ENCODE data around the gene ROBO1. TPM values are rescaled to one million over a fixed set of nuclear protein-coding genes. Genes with fewer than 3 reads are reported as not detected.

Gene ROBO1
- total and polyA plus RNA-seq, 2 of the 13 experiments (the other 11 are each of a cell fraction or from before 2014, with no cell fraction given): 52.2 to 71.0 TPM

DNA sequence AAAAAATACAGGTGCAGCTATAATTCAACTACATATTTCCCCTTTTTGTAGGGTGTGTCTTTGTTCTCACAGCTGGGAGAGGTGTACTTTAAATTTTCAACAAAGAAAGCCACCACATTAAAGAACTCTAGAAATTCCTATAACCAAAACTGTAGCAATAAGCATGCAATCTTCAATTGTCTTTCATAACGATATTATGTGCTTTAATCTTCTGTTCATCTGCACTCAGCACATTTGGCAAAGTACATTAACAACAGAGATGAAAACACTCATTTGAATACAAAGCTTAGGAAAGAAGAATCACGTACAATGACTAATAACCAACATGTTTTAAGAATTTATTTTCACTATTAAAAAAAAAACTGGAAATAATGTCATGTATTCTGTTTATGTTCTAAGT is 1025.8 kb downstream of the ROBO1 start:
- POLR2A ChIA-PET: no interaction called here
- DNase-seq (ENCODE audit: low spot score): no peak
- no peak for ATAC-seq

More for the DNA sequence above, 1025.8 kb downstream of the ROBO1 start:
- 0 out of 2 replicates have a peak, but pooled peaks cover 2% of the 10 kb centered on the region for H4K20me1 ChIP-seq (ENCODE audit: insufficient read depth, low read length)
- no peak overlapping the region for H3K9ac ChIP-seq (ENCODE audit: insufficient read depth, low read depth, low read length)
- TF ChIP-seq, protein P1, sequence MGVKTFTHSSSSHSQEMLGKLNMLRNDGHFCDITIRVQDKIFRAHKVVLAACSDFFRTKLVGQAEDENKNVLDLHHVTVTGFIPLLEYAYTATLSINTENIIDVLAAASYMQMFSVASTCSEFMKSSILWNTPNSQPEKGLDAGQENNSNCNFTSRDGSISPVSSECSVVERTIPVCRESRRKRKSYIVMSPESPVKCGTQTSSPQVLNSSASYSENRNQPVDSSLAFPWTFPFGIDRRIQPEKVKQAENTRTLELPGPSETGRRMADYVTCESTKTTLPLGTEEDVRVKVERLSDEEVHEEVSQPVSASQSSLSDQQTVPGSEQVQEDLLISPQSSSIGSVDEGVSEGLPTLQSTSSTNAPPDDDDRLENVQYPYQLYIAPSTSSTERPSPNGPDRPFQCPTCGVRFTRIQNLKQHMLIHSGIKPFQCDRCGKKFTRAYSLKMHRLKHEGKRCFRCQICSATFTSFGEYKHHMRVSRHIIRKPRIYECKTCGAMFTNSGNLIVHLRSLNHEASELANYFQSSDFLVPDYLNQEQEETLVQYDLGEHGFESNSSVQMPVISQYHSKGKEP (CRISPR knock-in tag; IDR thresholded peaks at IDR 0.05): no peak
- TF ChIP-seq, protein P2, sequence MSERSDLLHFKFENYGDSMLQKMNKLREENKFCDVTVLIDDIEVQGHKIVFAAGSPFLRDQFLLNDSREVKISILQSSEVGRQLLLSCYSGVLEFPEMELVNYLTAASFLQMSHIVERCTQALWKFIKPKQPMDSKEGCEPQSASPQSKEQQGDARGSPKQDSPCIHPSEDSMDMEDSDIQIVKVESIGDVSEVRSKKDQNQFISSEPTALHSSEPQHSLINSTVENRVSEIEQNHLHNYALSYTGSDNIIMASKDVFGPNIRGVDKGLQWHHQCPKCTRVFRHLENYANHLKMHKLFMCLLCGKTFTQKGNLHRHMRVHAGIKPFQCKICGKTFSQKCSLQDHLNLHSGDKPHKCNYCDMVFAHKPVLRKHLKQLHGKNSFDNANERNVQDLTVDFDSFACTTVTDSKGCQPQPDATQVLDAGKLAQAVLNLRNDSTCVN (CRISPR knock-in tag; IDR thresholded peaks at IDR 0.05; ENCODE audit: borderline replicate concordance): no peak
- no peak for TF ChIP-seq ZNF543 (CRISPR knock-in tag; IDR thresholded peaks at IDR 0.05)
- no peak for TF ChIP-seq ZNF597 (CRISPR knock-in tag; IDR thresholded peaks at IDR 0.05)
- TF ChIP-seq, protein P3, sequence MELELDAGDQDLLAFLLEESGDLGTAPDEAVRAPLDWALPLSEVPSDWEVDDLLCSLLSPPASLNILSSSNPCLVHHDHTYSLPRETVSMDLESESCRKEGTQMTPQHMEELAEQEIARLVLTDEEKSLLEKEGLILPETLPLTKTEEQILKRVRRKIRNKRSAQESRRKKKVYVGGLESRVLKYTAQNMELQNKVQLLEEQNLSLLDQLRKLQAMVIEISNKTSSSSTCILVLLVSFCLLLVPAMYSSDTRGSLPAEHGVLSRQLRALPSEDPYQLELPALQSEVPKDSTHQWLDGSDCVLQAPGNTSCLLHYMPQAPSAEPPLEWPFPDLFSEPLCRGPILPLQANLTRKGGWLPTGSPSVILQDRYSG (CRISPR knock-in tag; IDR thresholded peaks at IDR 0.05): no peak
- TF ChIP-seq SATB2 (CRISPR knock-in tag; IDR thresholded peaks at IDR 0.05): no peak
- no peak for TF ChIP-seq ZC3H4 (CRISPR knock-in tag; IDR thresholded peaks at IDR 0.05; ENCODE audit: borderline replicate concordance)
- no peak for TF ChIP-seq ZSCAN25 (CRISPR knock-in tag; IDR thresholded peaks at IDR 0.05)
- TF ChIP-seq ZNF691 (CRISPR knock-in tag; IDR thresholded peaks at IDR 0.05; ENCODE audit: borderline replicate concordance, low read depth): no peak
- no TSS peak for BruUV-seq (replicated peaks)
- H3K36me3 ChIP-seq (replicated peaks in 1 of 2; ENCODE audit: control insufficient read depth in 1 of 2, insufficient read depth in 2 of 2, low read length in 2 of 2): peaks cover 3 to 16% of the 10 kb centered on the region in 2 experiments
- no peaks in the 10 kb centered on the region for H3K27me3 ChIP-seq (ENCODE audit: control insufficient read depth in 1 of 2, insufficient read depth in 2 of 2, low read length in 2 of 2)
- no peak overlapping the region for H3K4me3 ChIP-seq (replicated peaks in 1 of 3; ENCODE audit: insufficient read depth in 1 of 3, low read depth in 2 of 3, low read length in 3 of 3)
- no peak for FAIRE-seq
- intact Hi-C loops (cut with micrococcal nuclease; ENCODE audit: unreplicated experiment) (no loop called here), in situ Hi-C loops (cut with HindIII; ENCODE audit: extremely low pct_ligation_motif_present, low pct_unique_long_range_greater_than_20kb) (no loop called here)
- H2AFZ ChIP-seq (ENCODE audit: low read length): no peak overlapping the region
- peaks cover 3% of the 10 kb centered on the region for H3K79me2 ChIP-seq (ENCODE audit: insufficient read depth, low read length)
- no peaks in the 10 kb centered on the region for H3K4me1 ChIP-seq (ENCODE audit: insufficient read depth, low read length)
- 93% methylated on average over 2 of the region's 2 CpGs for WGBS (ENCODE audit: low lambda C conversion rate)
- H3K9me3 ChIP-seq (ENCODE audit: low read length): no peaks in the 10 kb centered on the region
- H3K4me2 ChIP-seq (ENCODE audit: low read depth, low read length): no peak overlapping the region
- CTCF ChIA-PET (ENCODE audit: low intra/inter-chr PET ratio, low total read pairs): no interaction called here
- no peak overlapping the region for H3K27ac ChIP-seq (ENCODE audit: extremely low read length, insufficient read depth, low read length)
